GM21526 (cell line): Measurements from ENCODE around the gene PRSS33.

Experiments used
- ATAC-seq: cut with Tn5 transposase; IDR thresholded peaks from one replicate; pipeline ENCODE4 v1.9.1; 2021; ENCODE audit warnings: moderate library complexity; ENCODE audit not compliant: unreplicated experiment, low FRiP score

Gene PRSS33

DNA sequence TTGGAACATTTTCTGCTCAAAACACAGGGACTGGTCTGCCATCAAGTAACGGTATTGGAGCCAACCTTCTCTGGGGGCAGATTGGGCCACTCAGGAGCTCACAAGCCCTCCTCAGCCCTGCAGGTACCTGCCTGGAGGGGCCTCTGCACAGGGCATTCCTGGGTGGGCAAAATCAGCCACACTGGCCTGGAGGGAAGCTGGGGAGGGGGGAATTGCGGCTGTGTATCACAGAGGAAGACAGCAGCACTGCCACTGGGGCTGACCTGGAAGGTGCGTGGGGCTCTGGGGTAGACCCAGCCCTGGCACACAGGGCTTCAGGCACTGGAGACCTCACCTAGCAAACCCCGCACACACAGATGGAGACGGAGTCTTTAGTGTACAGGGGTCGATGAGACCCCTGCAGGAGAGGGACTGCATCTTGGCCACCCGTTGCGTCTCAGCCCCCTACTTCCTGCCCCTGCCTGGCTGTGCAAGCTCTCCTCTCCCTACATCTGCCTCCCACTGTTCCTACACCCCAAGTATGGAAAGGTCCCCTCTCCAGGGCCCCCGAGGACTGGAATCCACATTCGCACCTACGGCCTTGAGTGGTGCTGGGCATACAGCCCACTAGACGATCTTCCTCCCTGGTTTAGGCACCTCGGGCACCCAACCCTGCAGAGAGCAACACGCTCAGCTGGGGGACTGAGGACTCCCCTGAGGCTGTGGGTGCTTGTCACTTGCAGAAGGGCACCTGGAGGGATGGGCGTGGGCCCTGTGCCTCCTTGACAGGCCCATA is 42.1 kb downstream of the PRSS33 start:
- ATAC-seq: no peak

DNA sequence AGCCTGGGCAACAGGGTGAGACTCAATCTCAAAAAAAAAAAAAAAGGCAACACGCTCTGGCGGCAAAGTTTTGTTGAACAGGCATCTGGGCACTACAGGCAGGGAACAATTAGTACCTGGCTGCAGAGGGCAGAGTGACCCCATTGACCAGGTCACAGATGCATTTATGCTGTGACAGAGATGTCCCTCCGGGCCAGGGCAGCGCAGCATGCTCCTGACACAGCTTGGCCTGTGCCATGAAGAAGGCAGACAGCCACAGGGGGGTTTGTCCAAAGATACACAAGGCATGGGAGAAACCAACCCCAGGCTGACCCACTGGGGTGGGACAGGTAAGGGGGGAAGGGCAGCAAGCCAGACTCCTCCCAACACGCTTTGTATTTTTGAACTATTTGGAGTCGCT is 42.6 kb downstream of the PRSS33 start:
- no peak for ATAC-seq

DNA sequence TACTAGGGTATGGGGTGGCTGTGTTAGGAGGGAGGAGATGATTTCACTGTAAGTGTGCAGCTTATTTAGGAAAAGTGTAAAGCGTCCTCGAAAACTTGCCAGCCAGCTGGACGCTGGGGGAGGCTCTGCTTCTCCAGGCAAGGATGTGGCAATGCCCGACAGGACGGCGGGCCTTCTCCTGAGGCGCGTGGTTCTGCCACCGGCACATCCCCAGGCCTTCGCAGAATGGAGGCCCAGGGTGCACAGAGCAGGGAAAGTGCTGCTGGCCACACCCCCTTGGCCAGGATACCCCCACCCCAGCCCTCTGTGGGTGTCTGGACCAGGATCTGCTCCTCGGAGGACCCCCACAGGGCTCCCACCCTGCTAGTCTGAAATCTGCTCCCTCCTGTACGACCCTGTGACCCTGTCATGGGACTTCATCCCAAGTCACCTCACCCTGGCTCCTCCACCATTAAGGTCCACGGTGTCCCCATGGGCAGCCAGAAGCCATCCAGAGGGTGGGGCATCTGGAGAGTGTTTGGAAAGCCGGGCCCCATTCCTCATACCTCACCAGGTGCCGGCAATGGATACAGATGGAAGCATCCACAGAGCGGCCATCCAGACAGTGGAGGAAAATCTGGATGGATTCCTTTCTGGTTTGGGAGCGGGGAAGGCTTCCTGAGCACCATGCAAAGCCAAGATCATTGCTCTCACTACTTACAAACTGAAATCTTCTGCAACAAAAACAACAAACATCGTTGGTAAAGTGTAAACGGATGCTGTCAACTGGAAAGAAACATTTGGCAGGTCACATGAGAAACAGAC is 44.2 kb downstream of the PRSS33 start:
- ATAC-seq: no peak

DNA sequence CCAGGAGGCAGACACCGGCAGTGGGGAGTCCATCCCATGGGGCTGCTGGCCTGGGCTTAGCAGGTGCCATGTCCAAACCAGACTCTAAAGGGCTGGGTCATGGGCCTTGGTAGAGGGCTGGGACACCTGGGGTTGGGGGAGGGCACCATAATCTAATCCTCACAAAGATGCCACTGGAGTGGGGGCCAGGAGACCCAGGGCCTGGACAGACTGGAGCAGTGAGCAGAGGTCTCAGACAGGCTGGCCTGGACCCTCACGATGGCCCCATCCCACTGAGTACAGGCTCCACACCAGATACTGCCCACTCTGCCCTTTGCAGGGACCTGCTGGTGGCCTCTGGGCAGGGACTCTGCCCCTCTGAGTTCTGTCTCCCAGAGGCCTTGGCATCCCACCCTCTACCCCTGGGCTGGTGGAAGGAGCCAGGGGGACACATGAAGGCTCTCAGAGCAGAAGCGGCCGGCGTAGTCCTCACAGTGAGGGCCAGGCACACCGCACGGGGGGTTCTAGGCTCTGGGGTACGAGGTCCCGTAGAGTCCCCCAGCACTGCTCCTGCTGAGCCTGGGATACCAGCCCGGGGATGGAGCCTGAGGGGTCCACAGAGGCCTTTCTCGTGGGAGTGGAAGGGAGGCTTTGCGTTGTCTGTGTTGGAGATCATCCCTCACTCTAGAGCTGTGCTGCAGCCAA is 44.9 kb downstream of the PRSS33 start:
- no peak for ATAC-seq

DNA sequence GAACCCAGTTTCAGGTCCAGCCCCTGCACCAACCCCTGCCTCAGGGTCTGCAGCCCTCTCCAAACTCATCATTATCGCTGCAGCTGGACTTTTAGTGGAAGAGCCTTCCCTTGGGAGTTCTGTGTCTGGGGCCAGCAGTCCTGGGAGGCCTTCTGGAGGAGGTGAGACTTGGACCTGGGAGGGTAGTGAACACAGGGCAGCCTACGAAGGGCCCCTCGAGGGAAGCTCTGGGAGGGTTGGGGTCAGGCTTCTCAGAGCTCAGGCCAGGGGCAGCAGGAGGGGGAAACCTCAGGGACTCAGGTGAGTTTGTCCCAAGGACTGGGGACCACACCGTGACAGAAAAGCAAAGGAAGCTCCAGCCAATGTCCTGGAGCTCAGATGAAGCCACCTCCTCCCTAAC is 46.2 kb downstream of the PRSS33 start:
- no peak for ATAC-seq

DNA sequence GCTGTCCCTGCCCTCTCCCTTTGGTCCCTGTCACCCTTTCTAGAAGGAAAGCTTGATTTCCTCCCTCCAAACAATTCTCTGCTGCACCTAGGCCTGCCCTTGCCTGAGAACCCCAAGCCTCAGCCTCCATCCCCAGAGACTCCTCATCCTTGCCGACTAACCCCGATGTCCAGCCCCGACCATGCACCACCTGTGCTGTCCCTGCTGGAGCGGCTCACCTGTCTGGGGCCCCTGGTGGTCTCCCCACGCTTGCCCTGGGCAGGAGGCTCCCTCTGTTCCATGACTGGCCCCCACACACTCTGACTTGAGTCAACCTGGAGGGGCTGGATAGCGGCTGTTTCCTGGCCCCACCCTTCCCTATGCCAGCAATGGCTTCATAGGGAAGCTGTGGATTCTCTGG is 46.9 kb downstream of the PRSS33 start:
- ATAC-seq: no peak

DNA sequence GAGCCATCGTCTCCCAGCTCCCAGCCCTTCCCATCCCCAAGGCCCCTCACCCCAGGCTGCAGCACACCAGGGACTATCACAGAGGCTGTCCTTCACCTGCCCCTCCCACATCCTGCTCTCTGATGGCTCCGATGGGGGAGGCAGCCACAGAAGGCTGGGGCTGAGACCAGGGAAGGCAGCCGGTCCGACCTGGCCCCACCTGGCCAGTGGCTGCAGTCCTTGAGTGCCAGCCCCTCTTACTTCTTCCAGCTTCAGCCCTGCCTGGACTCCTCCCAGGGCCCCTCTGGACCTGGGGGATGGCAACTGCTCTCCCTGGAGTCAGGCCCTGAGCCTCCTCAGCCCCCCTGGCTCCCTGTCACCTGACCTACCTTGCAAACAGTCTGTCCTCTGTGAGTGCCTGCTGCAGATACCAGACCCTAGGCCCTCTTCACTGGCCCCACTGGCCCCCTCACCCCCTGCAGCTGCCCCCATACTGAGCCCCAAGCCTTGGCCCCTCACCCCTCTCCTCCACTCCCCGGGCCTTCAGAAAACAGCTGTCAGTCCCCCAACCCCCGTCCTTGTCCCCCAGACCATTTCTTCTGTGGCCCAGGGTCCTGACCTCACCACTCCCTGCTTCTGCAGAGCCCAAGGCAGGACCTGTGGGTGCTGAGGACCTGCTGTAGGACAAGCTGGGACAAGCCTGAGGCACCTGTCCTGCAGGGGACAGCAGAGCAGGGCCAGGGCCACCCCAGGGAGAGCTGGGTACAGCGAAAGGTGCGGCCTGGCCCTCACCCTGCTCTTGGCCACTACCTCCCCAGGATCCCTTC is 47.5 kb downstream of the PRSS33 start:
- ATAC-seq: no peak

DNA sequence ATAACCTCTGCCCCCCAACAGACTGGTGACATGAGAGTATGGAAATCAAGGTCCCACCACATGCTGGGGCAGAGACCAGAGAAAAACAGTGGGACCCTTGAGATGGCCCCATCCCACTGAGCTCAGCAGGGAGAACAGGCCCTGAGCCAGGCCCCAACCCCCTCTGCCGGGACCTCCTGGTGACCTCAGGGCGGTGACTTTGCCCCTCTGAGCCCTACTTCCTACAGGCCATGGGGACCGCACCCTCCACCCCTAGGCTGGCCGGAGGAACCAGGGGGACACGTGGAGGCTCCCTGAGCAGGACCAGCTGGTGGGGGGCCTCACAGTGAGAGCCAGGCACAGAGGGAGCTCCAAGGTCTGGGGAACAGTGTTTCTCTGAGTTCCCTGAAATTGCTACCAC is 48.7 kb downstream of the PRSS33 start:
- no peak for ATAC-seq

DNA sequence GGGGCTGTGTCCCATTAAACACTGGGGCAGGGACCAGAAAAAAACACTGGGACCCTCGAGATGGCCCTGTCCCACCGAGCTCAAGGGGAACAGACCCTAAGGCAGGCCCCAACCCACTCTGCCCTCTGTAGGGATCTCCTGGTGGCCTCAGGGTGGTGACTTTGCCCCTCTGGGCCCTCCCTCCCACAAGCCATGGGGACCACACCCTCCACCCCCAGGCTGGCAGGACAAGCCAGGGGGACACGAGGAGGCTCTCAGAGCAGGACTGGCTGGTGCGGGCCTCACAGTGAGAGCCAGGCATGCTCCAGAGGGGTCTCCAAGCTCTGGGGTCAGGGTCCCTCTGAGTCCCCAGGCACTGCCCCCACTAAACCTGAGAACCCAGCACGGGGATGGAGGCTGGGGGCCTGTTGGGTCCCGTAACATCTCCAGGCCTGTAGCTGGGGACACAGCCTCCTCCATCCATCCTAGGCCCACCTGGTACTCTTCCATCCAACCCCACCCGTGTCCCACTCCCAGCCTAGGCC is 49.4 kb downstream of the PRSS33 start:
- no peak for ATAC-seq

DNA sequence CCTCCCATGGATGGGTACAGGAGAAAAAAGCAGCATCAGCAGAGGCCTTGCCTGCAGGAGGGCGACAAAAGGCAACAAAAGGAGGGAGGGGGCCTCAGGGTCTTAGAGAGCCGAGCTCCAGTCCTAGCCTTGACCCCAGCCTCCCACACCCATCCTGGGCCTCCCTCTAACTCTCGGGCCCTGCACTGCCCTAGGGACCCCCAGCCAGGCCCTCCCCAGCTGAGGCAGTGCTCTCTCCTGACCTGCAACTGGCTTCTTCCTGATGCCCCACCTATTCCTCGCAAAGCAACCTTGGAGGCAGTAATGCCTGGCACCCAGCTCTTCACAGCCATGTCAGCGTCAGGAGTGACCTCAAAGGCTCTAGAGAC is 50.1 kb downstream of the PRSS33 start:
- ATAC-seq: no peak

DNA sequence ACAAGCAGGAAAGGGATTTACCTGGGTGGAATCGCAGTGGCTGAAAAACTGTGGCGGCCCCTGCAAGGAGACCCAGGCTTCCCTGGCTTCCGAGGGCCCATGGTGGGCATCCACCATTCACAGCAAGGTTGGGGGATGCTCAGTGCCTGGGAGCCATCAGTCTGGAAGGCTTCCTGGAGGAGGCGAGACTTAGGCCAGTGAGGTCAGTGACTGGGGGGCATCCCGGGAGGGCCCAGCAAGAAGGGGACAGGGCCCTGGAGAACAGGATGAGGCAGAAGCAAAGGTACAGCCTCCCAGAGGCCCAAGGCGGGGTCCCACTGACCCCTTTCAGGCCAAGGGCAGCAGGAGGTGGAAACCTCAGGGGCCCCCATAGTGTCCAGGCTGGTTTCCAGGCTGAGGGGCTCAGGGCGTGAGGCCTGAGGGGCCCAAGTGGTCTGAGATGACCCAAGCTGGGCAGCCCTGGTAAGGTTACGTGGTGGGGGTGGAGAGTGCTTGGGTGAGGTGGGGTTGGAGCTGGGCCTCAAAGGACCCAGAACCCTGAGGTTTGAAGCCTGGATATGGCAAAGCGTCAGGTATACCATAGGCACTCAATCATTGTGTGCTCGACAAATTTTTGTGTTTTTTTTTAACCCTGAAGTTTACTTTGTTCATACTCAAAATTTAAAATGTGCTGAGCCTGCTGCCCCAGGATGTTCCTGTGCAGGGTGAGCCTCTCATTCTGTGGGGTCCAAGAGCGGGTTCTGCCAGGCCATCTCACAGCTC is 50.7 kb downstream of the PRSS33 start:
- ATAC-seq: no peak

DNA sequence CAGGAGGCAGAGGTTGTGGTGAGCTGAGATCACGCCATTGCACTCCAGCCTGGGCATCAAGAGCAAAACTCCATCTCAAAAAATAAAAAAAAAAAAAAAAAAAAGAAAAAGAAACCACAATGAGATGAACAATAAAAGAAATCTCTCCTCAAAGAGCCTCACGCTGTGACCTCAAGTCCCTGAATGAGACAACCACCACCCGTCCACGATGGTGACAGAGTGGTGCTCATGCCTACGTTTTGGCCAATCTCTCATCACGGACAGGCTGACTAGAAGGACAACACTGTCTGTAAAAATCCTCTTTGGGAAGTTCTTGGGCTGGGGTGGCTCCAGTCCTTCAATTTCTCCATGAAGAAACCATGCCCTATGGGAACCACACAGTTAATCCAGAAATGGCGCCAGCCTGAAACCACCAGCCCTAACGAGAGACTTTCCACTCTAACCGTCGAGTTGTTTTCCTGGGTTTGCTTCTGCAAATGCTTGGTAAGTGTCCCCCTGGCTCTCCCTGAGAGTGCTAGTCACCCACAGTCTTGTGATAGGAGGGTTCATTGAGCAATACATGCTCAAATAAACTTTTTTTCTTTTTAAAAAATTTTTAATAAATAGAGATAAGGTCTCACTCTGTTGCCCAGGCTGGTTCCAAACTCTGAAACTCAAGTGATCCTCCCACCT is 52.4 kb downstream of the PRSS33 start:
- no peak for ATAC-seq
